GM12872 (cell line): ENCODE results near the gene HNRNPL.

Source experiments
- TF ChIP-seq, protein P1 (sequence below): IDR thresholded peaks from 3 replicates; pipeline ENCODE4 v1.5.1; 2011; ENCODE audit warnings: low read depth, mild to moderate bottlenecking, low read length, moderate library complexity; ENCODE audit not compliant: insufficient read depth

The HNRNPL gene

DNA sequence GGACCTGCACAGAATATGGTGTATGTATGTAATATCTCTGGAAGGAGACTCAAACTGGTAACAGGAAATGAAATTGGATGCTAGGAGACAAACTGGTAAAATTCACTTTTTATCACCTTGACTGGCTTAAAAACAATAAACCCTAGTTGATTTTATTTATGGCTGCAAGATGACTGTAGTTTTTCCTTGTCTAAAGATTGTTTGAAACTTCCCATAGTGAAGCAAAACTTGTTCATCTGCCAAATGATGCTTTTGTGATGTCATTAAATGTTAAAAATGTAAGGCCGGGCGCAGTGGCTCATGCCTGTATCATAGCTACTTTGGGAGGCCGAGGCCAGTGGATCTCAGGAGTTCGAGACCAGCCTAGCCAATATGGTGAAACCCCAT, 15.7 kb downstream of the HNRNPL start:
- TF ChIP-seq, protein P1, sequence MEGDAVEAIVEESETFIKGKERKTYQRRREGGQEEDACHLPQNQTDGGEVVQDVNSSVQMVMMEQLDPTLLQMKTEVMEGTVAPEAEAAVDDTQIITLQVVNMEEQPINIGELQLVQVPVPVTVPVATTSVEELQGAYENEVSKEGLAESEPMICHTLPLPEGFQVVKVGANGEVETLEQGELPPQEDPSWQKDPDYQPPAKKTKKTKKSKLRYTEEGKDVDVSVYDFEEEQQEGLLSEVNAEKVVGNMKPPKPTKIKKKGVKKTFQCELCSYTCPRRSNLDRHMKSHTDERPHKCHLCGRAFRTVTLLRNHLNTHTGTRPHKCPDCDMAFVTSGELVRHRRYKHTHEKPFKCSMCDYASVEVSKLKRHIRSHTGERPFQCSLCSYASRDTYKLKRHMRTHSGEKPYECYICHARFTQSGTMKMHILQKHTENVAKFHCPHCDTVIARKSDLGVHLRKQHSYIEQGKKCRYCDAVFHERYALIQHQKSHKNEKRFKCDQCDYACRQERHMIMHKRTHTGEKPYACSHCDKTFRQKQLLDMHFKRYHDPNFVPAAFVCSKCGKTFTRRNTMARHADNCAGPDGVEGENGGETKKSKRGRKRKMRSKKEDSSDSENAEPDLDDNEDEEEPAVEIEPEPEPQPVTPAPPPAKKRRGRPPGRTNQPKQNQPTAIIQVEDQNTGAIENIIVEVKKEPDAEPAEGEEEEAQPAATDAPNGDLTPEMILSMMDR: no peak

DNA sequence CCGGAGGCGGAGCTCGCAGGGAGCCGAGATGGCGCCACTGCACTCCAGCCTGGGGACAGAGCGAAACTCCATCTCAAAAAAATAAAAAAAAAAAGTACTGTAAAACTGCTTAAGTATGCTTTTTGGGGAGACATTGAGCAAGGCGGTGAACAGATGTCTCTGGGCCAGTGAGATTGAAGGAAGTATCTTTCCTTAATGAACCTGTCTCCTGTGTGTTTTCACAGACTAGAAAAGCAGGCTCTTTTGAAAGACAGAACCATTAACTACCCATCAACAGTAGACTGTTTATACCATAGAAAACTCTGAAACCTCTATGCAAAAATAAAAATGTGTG, 16.7 kb downstream of the HNRNPL start:
- TF ChIP-seq, protein P1: no peak

DNA sequence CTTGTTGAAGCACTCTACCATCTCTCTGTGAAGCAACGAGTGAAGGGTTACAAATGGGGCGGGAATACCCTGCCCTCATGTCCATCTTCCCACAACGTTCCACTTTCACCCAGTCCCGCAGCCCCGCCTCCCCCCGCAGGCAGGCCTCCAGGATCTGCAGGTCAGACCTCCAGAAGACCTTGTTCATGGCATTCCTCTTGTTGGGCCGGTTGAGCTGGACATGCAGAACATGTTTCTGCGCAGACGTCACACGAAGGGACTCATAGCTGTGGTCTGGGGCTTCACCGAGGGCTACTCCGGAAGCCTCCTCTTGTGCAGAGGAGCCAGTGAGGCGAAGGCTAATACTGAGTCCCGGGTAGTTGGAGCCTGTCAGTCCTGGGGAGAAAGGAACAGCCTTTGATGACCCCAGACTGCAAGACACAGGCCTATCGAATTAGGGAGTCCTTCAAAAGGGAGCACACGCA, 18.6 kb downstream of the HNRNPL start:
- TF ChIP-seq, protein P1: no peak

DNA sequence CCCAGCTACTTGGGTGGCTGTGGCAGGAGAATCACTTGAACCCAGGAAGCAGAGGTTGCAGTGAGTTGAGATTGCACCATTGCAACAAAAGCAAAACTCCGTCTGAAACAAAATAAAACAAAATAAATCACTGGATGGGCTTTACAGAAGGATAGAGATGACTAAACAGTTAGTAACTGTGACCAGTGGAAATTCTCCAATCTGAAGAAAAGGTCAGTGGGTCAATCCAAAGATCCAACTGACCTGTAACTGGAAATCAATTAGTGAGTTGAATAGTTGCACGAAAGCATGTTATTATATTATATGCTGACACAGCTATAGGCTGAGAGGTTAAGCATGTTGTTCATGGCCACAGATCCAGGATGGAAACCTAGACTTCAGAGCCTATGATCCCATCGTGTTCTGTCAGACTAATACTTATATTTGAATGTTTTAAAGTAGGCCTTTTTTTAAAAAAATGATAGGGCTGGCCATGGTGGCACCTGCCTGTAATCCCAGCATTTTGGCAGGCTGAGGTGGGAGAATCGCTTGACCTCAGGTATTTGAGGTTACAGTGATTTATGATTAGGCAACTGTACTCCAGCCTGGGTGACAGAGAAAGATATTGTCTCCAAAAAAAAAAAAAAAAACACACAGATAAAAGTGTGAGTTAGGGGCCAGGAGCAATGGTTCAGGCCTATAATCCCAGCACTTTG, 19.6 kb downstream of the HNRNPL start:
- TF ChIP-seq, protein P1: no peak

DNA sequence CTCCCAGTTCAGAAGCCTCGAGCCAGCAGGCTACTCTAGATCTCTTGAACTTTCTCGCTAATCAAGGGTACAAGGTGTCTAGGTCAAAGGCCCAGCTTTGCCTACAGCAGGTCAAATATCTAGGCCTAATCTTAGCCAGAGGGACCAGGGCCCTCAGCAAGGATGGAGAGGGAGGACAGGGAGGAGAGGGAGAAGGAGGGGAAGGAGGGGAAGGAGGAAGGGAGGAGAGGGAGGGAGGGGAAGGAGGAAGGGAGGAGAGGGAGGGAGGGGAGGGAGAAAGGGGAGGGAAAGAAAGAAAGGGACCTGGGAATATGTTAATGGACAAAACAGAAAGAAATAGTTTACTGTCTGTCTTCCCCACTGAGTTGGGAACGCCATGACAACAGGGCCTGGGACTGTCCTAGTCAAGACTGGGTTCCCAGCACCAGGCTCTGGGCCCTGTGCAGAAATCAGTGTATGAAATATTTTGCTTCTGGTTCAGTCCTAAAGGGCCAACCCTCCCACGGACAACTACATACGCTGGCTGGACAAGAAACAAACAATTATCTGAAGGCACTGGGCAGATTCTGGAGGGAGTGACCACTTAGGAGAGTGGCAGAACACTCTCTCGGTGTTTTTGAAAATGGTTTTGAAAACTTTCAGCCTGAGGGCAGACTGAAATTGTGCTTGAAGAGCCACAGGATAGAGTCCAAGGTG, 22.8 kb downstream of the HNRNPL start:
- TF ChIP-seq, protein P1: no peak

DNA sequence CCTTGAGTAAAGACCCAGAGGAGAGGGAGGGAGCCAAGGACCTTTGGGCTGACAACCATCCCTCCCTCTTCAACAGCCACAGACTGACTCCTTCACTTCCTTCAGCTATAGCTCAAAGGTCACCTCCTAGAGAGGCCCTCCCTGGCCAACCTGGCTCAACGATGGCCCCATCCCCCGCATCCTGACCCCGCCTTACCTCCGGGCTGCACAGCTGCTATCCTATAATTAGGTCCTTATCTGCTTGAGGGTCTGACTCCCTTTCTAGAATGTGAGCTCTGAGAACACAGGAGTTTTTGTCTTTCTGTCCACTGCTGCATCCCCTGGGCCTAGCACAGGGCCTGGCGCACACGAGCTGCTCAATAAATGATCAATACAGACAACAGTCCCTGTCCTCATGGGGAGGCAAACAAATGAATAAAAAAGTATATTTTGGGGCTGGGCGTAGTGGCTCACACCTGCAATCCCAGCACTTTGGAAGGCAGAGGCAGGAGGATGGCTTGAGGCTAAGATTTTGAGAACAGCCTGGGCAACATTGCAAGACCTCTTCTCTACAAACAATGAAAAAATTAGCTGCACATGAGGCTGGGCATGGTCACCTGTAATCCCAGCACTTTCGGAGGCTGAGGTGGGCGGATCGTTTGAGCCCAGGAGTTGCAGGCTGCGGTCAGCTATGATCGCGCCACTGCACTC, 30.4 kb downstream of the HNRNPL start:
- TF ChIP-seq, protein P1: no peak

DNA sequence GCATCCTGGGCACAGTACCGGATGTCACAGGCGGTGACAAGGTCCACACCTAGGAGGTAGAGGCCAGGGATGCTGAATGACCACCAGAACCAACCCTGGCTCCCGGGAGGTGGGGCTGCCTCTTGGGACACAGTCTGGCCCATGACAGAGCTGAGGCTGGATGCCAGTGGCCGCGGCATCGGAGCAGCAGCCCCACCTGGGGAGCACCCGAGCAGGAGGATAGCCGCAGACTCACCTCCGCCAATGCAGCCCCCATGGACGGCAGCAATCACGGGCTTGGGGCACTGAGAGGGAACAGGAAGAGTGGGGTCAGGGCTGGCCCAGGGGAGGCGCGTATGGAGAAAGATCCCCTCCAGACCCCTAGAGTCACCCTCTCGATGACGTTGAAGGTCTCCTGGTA, 32.7 kb downstream of the HNRNPL start:
- TF ChIP-seq, protein P1: no peak
